ENCODE data around the gene GNA12.

- TF ChIP-seq CTCF (IDR thresholded peaks at IDR 0.05) (no peak), POLR2A (IDR thresholded peaks at IDR 0.05) (no peak)
These were observed 117.6 kb downstream of the GNA12 start for GRCh38 chr7:2726316-2727018.
